HCT116 (cell line): ENCODE results near the gene DUS4L. TPM values are rescaled to one million over a fixed set of nuclear protein-coding genes. Genes with fewer than 3 reads are reported as not detected.

Source experiments
- ATAC-seq: fragments of 200-7000 bp; cut with Tn5 transposase; 2 replicates; pipeline ENCODE4 v1.9.1; 2020; ENCODE audit warnings: mild to moderate bottlenecking, moderate library complexity
- BruUV-seq: library from RNA; stranded (reverse); fragments of 400-500 nt; replicated peaks from 2 replicates; lab custom pipeline; 2021; lab: Mats Ljungman, UMichigan
- CTCF ChIA-PET: fragments of 300-600 bp; sonication (Branson Sonifier 250); formaldehyde crosslinking; loops from one replicate; lab custom pipeline; 2021; ENCODE audit warnings: antibody characterized with exemption; lab: Charles Lee
- POLR2A ChIA-PET: fragments of 300-600, 350-600 bp; sonication (Branson Sonifier 250); formaldehyde crosslinking; loops from one replicate; lab custom pipeline; 2021; ENCODE audit warnings: antibody characterized with exemption; lab: Charles Lee
- RAD21 ChIA-PET, 2 experiments: fragments of 300-600 bp; sonication (Branson Sonifier 250); formaldehyde crosslinking; loops; one replicate each; lab custom pipeline; 2023; ENCODE audit warnings: low total read pairs in 2 of 2; ENCODE audit not compliant: uncharacterized antibody in 2 of 2, unreplicated experiment in 2 of 2, low non-redundant PET in 1 of 2; lab: Charles Lee
- DNase-seq: peaks from one replicate; pipeline ENCODE4 v3.0.0-alpha.2; 2010; ENCODE audit warnings: low read depth, low spot score
- H2AFZ ChIP-seq: fragments of 200-600 bp; shearing (Covaris generic), sonication (generic); 2 replicates; pipeline ENCODE4 v1.6.1; 2017; ENCODE audit warnings: low read depth, mixed run types, mixed read lengths, antibody characterized with exemption, low read length; ENCODE audit not compliant: poor library complexity, severe bottlenecking
- H3K27ac ChIP-seq: 2 replicates; pipeline ENCODE4 v1.5.1; 2012; ENCODE audit warnings: low read depth, low read length
- H3K27me3 ChIP-seq: fragments of 200-600 bp; sonication (generic); 2 replicates; pipeline ENCODE4 v1.6.1; 2016; ENCODE audit warnings: mixed run types, low read length, mixed read lengths; ENCODE audit not compliant: insufficient read depth
- H3K36me3 ChIP-seq, 2 experiments: fragments of 200-500 bp in 1 of 2; fragments of 200-600 bp in 1 of 2; sonication (Bioruptor generic) in 1 of 2; sonication (generic) in 1 of 2; 2 replicates each; pipeline versions ENCODE4 v1.5.1 to v1.6.1; 2014 to 2016; ENCODE audit warnings: low read length in 2 of 2, inconsistent platforms in 1 of 2, mixed read lengths in 1 of 2, mixed run types in 1 of 2; ENCODE audit not compliant: insufficient read depth in 2 of 2, control insufficient read depth in 1 of 2
- H3K4me1 ChIP-seq, 2 experiments: fragments of 200-600 bp in 1 of 2; sonication (generic) in 1 of 2; 2 replicates each; pipeline versions ENCODE4 v1.5.1 to v1.6.1; 2012 to 2017; ENCODE audit warnings: low read length in 2 of 2, inconsistent platforms in 1 of 2, mild to moderate bottlenecking in 1 of 2, mixed read lengths in 1 of 2, mixed run types in 1 of 2, moderate library complexity in 1 of 2; ENCODE audit not compliant: insufficient read depth in 2 of 2, control insufficient read depth in 1 of 2
- H3K4me2 ChIP-seq: fragments of 200-600 bp; sonication (generic); 2 replicates; pipeline ENCODE4 v1.6.1; 2017; ENCODE audit warnings: mixed run types, low read length, mixed read lengths
- H3K4me3 ChIP-seq, 2 experiments: fragments of 200-600 bp in 1 of 2; sonication (generic) in 1 of 2; replicated peaks in 1 of 2; 2 replicates each; pipeline ENCODE4 v1.5.1; 2011 to 2016; ENCODE audit warnings: low read length in 2 of 2, control low read depth in 1 of 2, low read depth in 1 of 2, mild to moderate bottlenecking in 1 of 2, mixed read lengths in 1 of 2, mixed run types in 1 of 2
- H3K79me2 ChIP-seq: fragments of 200-600 bp; sonication (generic); 2 replicates; pipeline ENCODE4 v1.6.1; 2017; ENCODE audit warnings: mild to moderate bottlenecking, mixed run types, low read length, moderate library complexity, mixed read lengths; ENCODE audit not compliant: insufficient read depth
- H3K9ac ChIP-seq: fragments of 200-600 bp; sonication (generic); 2 replicates; pipeline ENCODE4 v1.6.1; 2016; ENCODE audit warnings: low read length, mixed read lengths
- H3K9me2 ChIP-seq: fragments of 200-600 bp; sonication (generic), shearing (Covaris generic); 2 replicates; pipeline ENCODE4 v1.6.1; 2017; ENCODE audit warnings: mixed run types, mild to moderate bottlenecking, moderate library complexity; ENCODE audit not compliant: insufficient read depth
- H3K9me3 ChIP-seq, 2 experiments: fragments of 200-500 bp in 1 of 2; fragments of 200-600 bp in 1 of 2; sonication (Bioruptor generic) in 1 of 2; sonication (generic) in 1 of 2; 2 replicates each; pipeline ENCODE4 v1.6.1; 2014 to 2017; ENCODE audit warnings: low read length in 2 of 2, mixed read lengths in 2 of 2, inconsistent platforms in 1 of 2, low read depth in 1 of 2, mild to moderate bottlenecking in 1 of 2, mixed run types in 1 of 2, moderate library complexity in 1 of 2; ENCODE audit not compliant: control insufficient read depth in 1 of 2, insufficient read depth in 1 of 2
- H4K20me1 ChIP-seq: fragments of 200-600 bp; sonication (generic), shearing (Covaris generic); 2 replicates; pipeline ENCODE4 v1.6.1; 2017; ENCODE audit warnings: mixed run types, mild to moderate bottlenecking, moderate library complexity; ENCODE audit not compliant: insufficient read depth
- CBX3 ChIP-seq: IDR thresholded peaks from 2 replicates; pipeline ENCODE4 v1.6.1; 2012; ENCODE audit warnings: low read depth
- EZH2 ChIP-seq: fragments of 200-600 bp; sonication (generic); IDR thresholded peaks from 2 replicates; pipeline ENCODE4 v1.6.1; 2017; ENCODE audit warnings: antibody characterized with exemption, mixed run types
- FOSL1 ChIP-seq: IDR thresholded peaks from 2 replicates; pipeline ENCODE4 v1.6.1; 2012; ENCODE audit warnings: low read depth
- JUND ChIP-seq: IDR thresholded peaks from 2 replicates; pipeline ENCODE4 v1.6.1; 2012
- MAX ChIP-seq: IDR thresholded peaks from 2 replicates; pipeline ENCODE4 v1.6.1; 2012
- POLR2A ChIP-seq: IDR thresholded peaks from 2 replicates; pipeline ENCODE4 v1.7.0; 2011; ENCODE audit warnings: borderline replicate concordance; ENCODE audit not compliant: insufficient read depth, insufficient read length; ENCODE audit errors: extremely low read depth
- RAD21 ChIP-seq: IDR thresholded peaks from 2 replicates; pipeline ENCODE4 v1.6.1; 2012; ENCODE audit warnings: low read depth, mild to moderate bottlenecking
- REST ChIP-seq: IDR thresholded peaks from 2 replicates; pipeline ENCODE4 v1.6.1; 2012; ENCODE audit warnings: low read depth
- SP1 ChIP-seq: IDR thresholded peaks from 2 replicates; pipeline ENCODE4 v1.6.1; 2012; ENCODE audit warnings: low read depth
- SRF ChIP-seq: IDR thresholded peaks from 2 replicates; pipeline ENCODE4 v1.6.1; 2012; ENCODE audit warnings: low read depth
- TCF7L2 ChIP-seq: IDR thresholded peaks from 2 replicates; pipeline ENCODE4 v1.7.0; 2011; ENCODE audit warnings: borderline replicate concordance, inconsistent platforms; ENCODE audit not compliant: insufficient read depth, insufficient read length; ENCODE audit errors: extremely low read depth
- ZBTB33 ChIP-seq: IDR thresholded peaks from 2 replicates; pipeline ENCODE4 v1.6.1; 2011; ENCODE audit warnings: mild to moderate bottlenecking, low read length, moderate library complexity; ENCODE audit not compliant: insufficient replicate concordance; ENCODE audit errors: extremely low read depth
- ZFX ChIP-seq: fragments of 450-650 bp; IDR thresholded peaks from 2 replicates; pipeline ENCODE4 v1.6.1; 2017
- intact Hi-C: fragments of 100-400 bp; cut with micrococcal nuclease; formaldehyde crosslinking; loops from 2 replicates; pipeline ENCODE4 v1.10.0; 2022
- total RNA-seq: library from RNA; stranded (reverse); gene quantifications from one replicate; pipeline ENCODE4 v1.2.1, GENCODE V29; 2021; ENCODE audit not compliant: unreplicated experiment

The DUS4L gene
- total RNA-seq, 1 experiment from 2014 or later = 12.6 TPM

- no TSS peak for BruUV-seq
- H3K27ac ChIP-seq = no peak overlapping the region
Measured at GRCh38 chr7:107581387-107582013, 17.7 kb downstream of the DUS4L start.

More at GRCh38 chr7:107581387-107582013, 17.7 kb downstream of the DUS4L start:
- peak overlapping the region in 1 of 2 experiments; percentile 76; a peak in 2 of 4 replicates for H3K4me3 ChIP-seq
- peaks cover 2 to 14% of the 10 kb centered on the region in 2 experiments; a peak in 3 of 4 replicates for H3K4me1 ChIP-seq
- peak overlapping the region; percentile 75 for H3K9ac ChIP-seq
- no peaks in the 10 kb centered on the region for H4K20me1 ChIP-seq
- no peak overlapping the region for H2AFZ ChIP-seq
- intact Hi-C loops = loop anchor here (10.0 kb wide), 3 partner anchors 143 to 387 kb away; no protein-coding TSS in a partner anchor
- TF ChIP-seq ZFX (no peak), FOSL1 (no peak), JUND (no peak), TCF7L2 (no peak), RAD21 (no peak), REST (no peak), EZH2 (no peak), SP1 (no peak), MAX (no peak), ZBTB33 (no peak), SRF (no peak), POLR2A (no peak), CBX3 (no peak)
- H3K9me3 ChIP-seq = no peaks in the 10 kb centered on the region
- peaks cover 32% of the 10 kb centered on the region for H3K79me2 ChIP-seq
- DNase-seq (no peak), ATAC-seq (no peak)
- no peaks in the 10 kb centered on the region for H3K27me3 ChIP-seq
- RAD21 ChIA-PET = no interaction called here
- H3K36me3 ChIP-seq = 0 out of 4 replicates have a peak, but pooled peaks cover 2% of the 10 kb centered on the region in 2 experiments
- no peaks in the 10 kb centered on the region for H3K9me2 ChIP-seq
- CTCF ChIA-PET = no interaction called here
- POLR2A ChIA-PET = no interaction called here
- H3K4me2 ChIP-seq = peak overlapping the region; percentile 77
